Measurements from ENCODE around the gene ATAD3A. TPM values are rescaled to one million over a fixed set of nuclear protein-coding genes. Genes with fewer than 3 reads are reported as not detected.

Gene ATAD3A
- total RNA-seq, 1 experiment from 2014 or later = 57.5 TPM

GRCh38 chr1:1567152-1567875 is 55.4 kb downstream of the ATAD3A start:
- ChIA-PET CTCF (no interaction called here), POLR2A (no interaction called here)
- in situ Hi-C loops (cut with HindIII; ENCODE audit: low pct_unique_long_range_greater_than_20kb, low sequenced_read_pairs) = no loop called here
- intact Hi-C loops (cut with micrococcal nuclease; ENCODE audit: unreplicated experiment) = no loop called here
- H3K27ac ChIP-seq (ENCODE audit: low read length) = no peak overlapping the region
- H3K36me3 ChIP-seq (ENCODE audit: control insufficient read depth, insufficient read depth, low read length) = peaks cover 11% of the 10 kb centered on the region
- H3K4me3 ChIP-seq (ENCODE audit: low read depth in 2 of 2, low read length in 2 of 2) = no peak overlapping the region
- H3K4me1 ChIP-seq (ENCODE audit: control insufficient read depth, insufficient read depth, low read length) = peaks cover 11% of the 10 kb centered on the region
- DNase-seq (ENCODE audit: low read depth, low spot score) = no peak
- TF ChIP-seq SIN3A (IDR thresholded peaks at IDR 0.05; ENCODE audit: borderline replicate concordance, insufficient read depth, low read depth, low read length) = no peak
- TF ChIP-seq TCF7L2 (IDR thresholded peaks at IDR 0.05; ENCODE audit: low read depth, low read length) = no peak
- TF ChIP-seq, protein P1, sequence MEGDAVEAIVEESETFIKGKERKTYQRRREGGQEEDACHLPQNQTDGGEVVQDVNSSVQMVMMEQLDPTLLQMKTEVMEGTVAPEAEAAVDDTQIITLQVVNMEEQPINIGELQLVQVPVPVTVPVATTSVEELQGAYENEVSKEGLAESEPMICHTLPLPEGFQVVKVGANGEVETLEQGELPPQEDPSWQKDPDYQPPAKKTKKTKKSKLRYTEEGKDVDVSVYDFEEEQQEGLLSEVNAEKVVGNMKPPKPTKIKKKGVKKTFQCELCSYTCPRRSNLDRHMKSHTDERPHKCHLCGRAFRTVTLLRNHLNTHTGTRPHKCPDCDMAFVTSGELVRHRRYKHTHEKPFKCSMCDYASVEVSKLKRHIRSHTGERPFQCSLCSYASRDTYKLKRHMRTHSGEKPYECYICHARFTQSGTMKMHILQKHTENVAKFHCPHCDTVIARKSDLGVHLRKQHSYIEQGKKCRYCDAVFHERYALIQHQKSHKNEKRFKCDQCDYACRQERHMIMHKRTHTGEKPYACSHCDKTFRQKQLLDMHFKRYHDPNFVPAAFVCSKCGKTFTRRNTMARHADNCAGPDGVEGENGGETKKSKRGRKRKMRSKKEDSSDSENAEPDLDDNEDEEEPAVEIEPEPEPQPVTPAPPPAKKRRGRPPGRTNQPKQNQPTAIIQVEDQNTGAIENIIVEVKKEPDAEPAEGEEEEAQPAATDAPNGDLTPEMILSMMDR (IDR thresholded peaks at IDR 0.05) = no peak
- TF ChIP-seq REST (IDR thresholded peaks at IDR 0.05; ENCODE audit: insufficient read depth in 1 of 2, low read depth in 2 of 2, low read length in 1 of 2) = no peak
- no peak for TF ChIP-seq POLR2AphosphoS5 (IDR thresholded peaks at IDR 0.05; ENCODE audit: low read depth, low read length)
- no peaks in the 10 kb centered on the region for H3K27me3 ChIP-seq (ENCODE audit: control insufficient read depth, insufficient read depth, low read length)
- no peak for ATAC-seq
- TSS peak; percentile 1 for BruUV-seq (replicated peaks)
- no peaks in the 10 kb centered on the region for H3K9me3 ChIP-seq (ENCODE audit: control insufficient read depth, insufficient read depth, low read depth, low read length)

- no peak for DNase-seq (ENCODE audit: low read depth, low spot score)
- Histone ChIP-seq H3K4me3 (ENCODE audit: low read depth in 2 of 2, low read length in 2 of 2) (no peak overlapping the region), H3K36me3 (ENCODE audit: control insufficient read depth, insufficient read depth, low read length) (peaks cover 11% of the 10 kb centered on the region), H3K27me3 (ENCODE audit: control insufficient read depth, insufficient read depth, low read length) (no peaks in the 10 kb centered on the region), H3K4me1 (ENCODE audit: control insufficient read depth, insufficient read depth, low read length) (peaks cover 12% of the 10 kb centered on the region), H3K9me3 (ENCODE audit: control insufficient read depth, insufficient read depth, low read depth, low read length) (no peaks in the 10 kb centered on the region), H3K27ac (ENCODE audit: low read length) (no peak overlapping the region)
- no peak for ATAC-seq
- TF ChIP-seq SIN3A (IDR thresholded peaks at IDR 0.05; ENCODE audit: borderline replicate concordance, insufficient read depth, low read depth, low read length) (no peak), POLR2AphosphoS5 (IDR thresholded peaks at IDR 0.05; ENCODE audit: low read depth, low read length) (no peak), TCF7L2 (IDR thresholded peaks at IDR 0.05; ENCODE audit: low read depth, low read length) (no peak), REST (IDR thresholded peaks at IDR 0.05; ENCODE audit: insufficient read depth in 1 of 2, low read depth in 2 of 2, low read length in 1 of 2) (no peak)
- TF ChIP-seq, protein P1 (IDR thresholded peaks at IDR 0.05) = no peak
- CTCF ChIA-PET = no interaction called here
- POLR2A ChIA-PET = no interaction called here
- in situ Hi-C loops (cut with HindIII; ENCODE audit: low pct_unique_long_range_greater_than_20kb, low sequenced_read_pairs) = no loop called here
- BruUV-seq (replicated peaks) = no TSS peak
- intact Hi-C loops (cut with micrococcal nuclease; ENCODE audit: unreplicated experiment) = no loop called here
These were observed 55.9 kb downstream of the ATAD3A start for GRCh38 chr1:1567891-1568291.
